Body of pancreas (tissue), 4 donors: ENCODE results near the gene SHF.

Source experiments
- POLR2A ChIP-seq, 3 donors: fragments of 450-650 bp; IDR thresholded peaks; one replicate each; pipeline ENCODE4 v1.6.1; 2016; ENCODE audit warnings: antibody characterized with exemption in 3 of 3, mild to moderate bottlenecking in 2 of 3
- TF ChIP-seq, protein P1 (sequence below), 7 experiments: fragments of 450-650 bp in 4 of 7; fragments of 200-600 bp in 3 of 7; sonication (generic) in 3 of 7; IDR thresholded peaks; one replicate each; pipeline ENCODE4 v1.5.1; 2016 to 2019; ENCODE audit warnings: antibody characterized with exemption in 7 of 7

DNA sequence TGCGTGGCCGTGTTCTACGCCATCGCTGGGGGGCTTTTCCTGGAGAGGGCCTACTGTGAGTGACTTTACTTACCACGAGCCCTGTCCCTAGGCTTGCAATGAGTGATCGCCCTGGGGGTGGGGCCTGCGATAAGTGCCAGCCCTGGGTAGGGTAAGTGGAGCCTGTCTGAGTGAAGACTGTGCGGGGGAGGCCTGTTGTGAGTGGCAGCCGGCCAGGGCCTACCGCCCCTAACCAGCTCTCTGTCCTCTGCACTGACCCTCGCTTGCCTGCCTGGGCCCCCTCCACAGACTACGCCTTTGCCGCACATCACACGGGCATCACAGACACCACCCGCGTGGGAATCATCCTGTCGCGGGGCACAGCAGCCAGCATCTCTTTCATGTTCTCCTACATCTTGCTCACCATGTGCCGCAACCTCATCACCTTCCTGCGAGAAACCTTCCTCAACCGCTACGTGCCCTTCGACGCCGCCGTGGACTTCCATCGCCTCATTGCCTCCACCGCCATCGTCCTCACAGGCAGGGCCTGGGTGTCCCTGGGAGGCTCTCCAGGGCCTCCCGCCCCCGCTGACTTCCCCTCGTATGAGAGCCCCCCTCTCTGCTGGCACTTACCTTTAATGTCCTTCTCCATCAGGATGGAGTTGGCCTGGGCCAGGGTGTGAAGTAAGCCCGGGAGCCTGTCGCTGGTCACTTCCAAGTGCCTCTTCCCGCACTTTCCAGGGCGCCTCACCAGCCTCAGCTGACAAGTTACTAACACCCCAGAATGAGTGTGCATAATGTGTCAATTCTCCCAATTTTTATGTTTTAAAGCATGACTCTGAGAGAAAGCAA lies 35.6 kb downstream of the SHF start:
- TF ChIP-seq, protein P1, sequence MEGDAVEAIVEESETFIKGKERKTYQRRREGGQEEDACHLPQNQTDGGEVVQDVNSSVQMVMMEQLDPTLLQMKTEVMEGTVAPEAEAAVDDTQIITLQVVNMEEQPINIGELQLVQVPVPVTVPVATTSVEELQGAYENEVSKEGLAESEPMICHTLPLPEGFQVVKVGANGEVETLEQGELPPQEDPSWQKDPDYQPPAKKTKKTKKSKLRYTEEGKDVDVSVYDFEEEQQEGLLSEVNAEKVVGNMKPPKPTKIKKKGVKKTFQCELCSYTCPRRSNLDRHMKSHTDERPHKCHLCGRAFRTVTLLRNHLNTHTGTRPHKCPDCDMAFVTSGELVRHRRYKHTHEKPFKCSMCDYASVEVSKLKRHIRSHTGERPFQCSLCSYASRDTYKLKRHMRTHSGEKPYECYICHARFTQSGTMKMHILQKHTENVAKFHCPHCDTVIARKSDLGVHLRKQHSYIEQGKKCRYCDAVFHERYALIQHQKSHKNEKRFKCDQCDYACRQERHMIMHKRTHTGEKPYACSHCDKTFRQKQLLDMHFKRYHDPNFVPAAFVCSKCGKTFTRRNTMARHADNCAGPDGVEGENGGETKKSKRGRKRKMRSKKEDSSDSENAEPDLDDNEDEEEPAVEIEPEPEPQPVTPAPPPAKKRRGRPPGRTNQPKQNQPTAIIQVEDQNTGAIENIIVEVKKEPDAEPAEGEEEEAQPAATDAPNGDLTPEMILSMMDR (IDR thresholded peaks at IDR 0.05): no peak
- no peak for TF ChIP-seq POLR2A (IDR thresholded peaks at IDR 0.05)
